ENCODE data around the gene FEN1.

The FEN1 gene

GRCh38 chr11:61827571-61828378 lies 35.1 kb downstream of the FEN1 start, which contains the start of gene FADS2 (continued):
- TF ChIP-seq ZBTB17 (tag by site-specific recombination; IDR thresholded peaks at IDR 0.05) (no peak), SP7 (tag by site-specific recombination; IDR thresholded peaks at IDR 0.05) (peak; percentile 42; the same call in 1 of the 2 replicates), ZNF585B (tag by site-specific recombination; IDR thresholded peaks at IDR 0.05) (no peak), ZNF37A (tag by site-specific recombination; IDR thresholded peaks at IDR 0.05) (peak; percentile 94), ZNF629 (tag by site-specific recombination; IDR thresholded peaks at IDR 0.05) (0 out of 2 replicates have a peak, but pooled peaks have one; percentile 11), ZBTB20 (tag by site-specific recombination; IDR thresholded peaks at IDR 0.05) (peak; percentile 73), HOXA7 (CRISPR knock-in tag; IDR thresholded peaks at IDR 0.05; ENCODE audit: borderline replicate concordance) (no peak), ZNF488 (tag by site-specific recombination; IDR thresholded peaks at IDR 0.05) (no peak), ZFP41 (tag by site-specific recombination; IDR thresholded peaks at IDR 0.05; ENCODE audit: borderline replicate concordance) (no peak), ZNF560 (tag by site-specific recombination; IDR thresholded peaks at IDR 0.05; ENCODE audit: borderline replicate concordance) (no peak), AEBP2 (tag by site-specific recombination; IDR thresholded peaks at IDR 0.05; ENCODE audit: borderline replicate concordance) (no peak), PBX3 (CRISPR knock-in tag; IDR thresholded peaks at IDR 0.05) (peak; percentile 54), ZNF777 (tag by site-specific recombination; IDR thresholded peaks at IDR 0.05; ENCODE audit: borderline replicate concordance) (0 out of 2 replicates have a peak, but pooled peaks have one; percentile 38), HOXD13 (CRISPR knock-in tag; IDR thresholded peaks at IDR 0.05; ENCODE audit: borderline replicate concordance) (no peak), KLF1 (tag by site-specific recombination; IDR thresholded peaks at IDR 0.05) (peak; percentile 38), ZBTB21 (tag by site-specific recombination; IDR thresholded peaks at IDR 0.05) (no peak), ZNF785 (tag by site-specific recombination; IDR thresholded peaks at IDR 0.05) (no peak), SP3 (tag by site-specific recombination; IDR thresholded peaks at IDR 0.05) (peak; percentile 76), ZSCAN18 (tag by site-specific recombination; IDR thresholded peaks at IDR 0.05) (no peak), ZNF837 (tag by site-specific recombination; IDR thresholded peaks at IDR 0.05) (no peak), EGR2 (tag by site-specific recombination; IDR thresholded peaks at IDR 0.05; ENCODE audit: low read depth) (peak; percentile 82), ZFP69B (tag by site-specific recombination; IDR thresholded peaks at IDR 0.05) (no peak), ZNF549 (tag by site-specific recombination; IDR thresholded peaks at IDR 0.05) (no peak), ZNF10 (tag by site-specific recombination; IDR thresholded peaks at IDR 0.05) (0 out of 2 replicates have a peak, but pooled peaks have one; percentile 25), ZNF513 (tag by site-specific recombination; IDR thresholded peaks at IDR 0.05) (no peak), ZNF544 (tag by site-specific recombination; IDR thresholded peaks at IDR 0.05) (no peak)
- TF ChIP-seq, protein P1, sequence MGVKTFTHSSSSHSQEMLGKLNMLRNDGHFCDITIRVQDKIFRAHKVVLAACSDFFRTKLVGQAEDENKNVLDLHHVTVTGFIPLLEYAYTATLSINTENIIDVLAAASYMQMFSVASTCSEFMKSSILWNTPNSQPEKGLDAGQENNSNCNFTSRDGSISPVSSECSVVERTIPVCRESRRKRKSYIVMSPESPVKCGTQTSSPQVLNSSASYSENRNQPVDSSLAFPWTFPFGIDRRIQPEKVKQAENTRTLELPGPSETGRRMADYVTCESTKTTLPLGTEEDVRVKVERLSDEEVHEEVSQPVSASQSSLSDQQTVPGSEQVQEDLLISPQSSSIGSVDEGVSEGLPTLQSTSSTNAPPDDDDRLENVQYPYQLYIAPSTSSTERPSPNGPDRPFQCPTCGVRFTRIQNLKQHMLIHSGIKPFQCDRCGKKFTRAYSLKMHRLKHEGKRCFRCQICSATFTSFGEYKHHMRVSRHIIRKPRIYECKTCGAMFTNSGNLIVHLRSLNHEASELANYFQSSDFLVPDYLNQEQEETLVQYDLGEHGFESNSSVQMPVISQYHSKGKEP (tag by site-specific recombination; IDR thresholded peaks at IDR 0.05) = no peak
- TF ChIP-seq, protein P2, sequence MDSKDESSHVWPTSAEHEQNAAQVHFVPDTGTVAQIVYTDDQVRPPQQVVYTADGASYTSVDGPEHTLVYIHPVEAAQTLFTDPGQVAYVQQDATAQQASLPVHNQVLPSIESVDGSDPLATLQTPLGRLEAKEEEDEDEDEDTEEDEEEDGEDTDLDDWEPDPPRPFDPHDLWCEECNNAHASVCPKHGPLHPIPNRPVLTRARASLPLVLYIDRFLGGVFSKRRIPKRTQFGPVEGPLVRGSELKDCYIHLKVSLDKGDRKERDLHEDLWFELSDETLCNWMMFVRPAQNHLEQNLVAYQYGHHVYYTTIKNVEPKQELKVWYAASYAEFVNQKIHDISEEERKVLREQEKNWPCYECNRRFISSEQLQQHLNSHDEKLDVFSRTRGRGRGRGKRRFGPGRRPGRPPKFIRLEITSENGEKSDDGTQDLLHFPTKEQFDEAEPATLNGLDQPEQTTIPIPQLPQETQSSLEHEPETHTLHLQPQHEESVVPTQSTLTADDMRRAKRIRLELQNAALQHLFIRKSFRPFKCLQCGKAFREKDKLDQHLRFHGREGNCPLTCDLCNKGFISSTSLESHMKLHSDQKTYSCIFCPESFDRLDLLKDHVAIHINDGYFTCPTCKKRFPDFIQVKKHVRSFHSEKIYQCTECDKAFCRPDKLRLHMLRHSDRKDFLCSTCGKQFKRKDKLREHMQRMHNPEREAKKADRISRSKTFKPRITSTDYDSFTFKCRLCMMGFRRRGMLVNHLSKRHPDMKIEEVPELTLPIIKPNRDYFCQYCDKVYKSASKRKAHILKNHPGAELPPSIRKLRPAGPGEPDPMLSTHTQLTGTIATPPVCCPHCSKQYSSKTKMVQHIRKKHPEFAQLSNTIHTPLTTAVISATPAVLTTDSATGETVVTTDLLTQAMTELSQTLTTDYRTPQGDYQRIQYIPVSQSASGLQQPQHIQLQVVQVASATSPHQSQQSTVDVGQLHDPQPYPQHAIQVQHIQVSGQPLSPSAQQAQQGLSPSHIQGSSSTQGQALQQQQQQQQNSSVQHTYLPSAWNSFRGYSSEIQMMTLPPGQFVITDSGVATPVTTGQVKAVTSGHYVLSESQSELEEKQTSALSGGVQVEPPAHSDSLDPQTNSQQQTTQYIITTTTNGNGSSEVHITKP (tag by site-specific recombination; IDR thresholded peaks at IDR 0.05) = peak; percentile 81
